Fibroblast of pulmonary artery (primary cell): ENCODE data around the gene MALSU1.

Experiments used
- DNase-seq: peaks from one replicate; pipeline ENCODE4 v3.0.0-alpha.2; 2010; ENCODE audit warnings: low read depth
- H3K4me3 ChIP-seq: replicated peaks from 2 replicates; pipeline ENCODE4 v1.5.1; 2011; ENCODE audit warnings: low read depth, mild to moderate bottlenecking, control low read depth, low read length, moderate library complexity
- TF ChIP-seq, protein P1 (sequence below): IDR thresholded peaks from 2 replicates; pipeline ENCODE4 v1.5.1; 2011; ENCODE audit warnings: mild to moderate bottlenecking, control low read depth, low read length, inconsistent platforms; ENCODE audit errors: missing control alignments

MALSU1 gene

DNA sequence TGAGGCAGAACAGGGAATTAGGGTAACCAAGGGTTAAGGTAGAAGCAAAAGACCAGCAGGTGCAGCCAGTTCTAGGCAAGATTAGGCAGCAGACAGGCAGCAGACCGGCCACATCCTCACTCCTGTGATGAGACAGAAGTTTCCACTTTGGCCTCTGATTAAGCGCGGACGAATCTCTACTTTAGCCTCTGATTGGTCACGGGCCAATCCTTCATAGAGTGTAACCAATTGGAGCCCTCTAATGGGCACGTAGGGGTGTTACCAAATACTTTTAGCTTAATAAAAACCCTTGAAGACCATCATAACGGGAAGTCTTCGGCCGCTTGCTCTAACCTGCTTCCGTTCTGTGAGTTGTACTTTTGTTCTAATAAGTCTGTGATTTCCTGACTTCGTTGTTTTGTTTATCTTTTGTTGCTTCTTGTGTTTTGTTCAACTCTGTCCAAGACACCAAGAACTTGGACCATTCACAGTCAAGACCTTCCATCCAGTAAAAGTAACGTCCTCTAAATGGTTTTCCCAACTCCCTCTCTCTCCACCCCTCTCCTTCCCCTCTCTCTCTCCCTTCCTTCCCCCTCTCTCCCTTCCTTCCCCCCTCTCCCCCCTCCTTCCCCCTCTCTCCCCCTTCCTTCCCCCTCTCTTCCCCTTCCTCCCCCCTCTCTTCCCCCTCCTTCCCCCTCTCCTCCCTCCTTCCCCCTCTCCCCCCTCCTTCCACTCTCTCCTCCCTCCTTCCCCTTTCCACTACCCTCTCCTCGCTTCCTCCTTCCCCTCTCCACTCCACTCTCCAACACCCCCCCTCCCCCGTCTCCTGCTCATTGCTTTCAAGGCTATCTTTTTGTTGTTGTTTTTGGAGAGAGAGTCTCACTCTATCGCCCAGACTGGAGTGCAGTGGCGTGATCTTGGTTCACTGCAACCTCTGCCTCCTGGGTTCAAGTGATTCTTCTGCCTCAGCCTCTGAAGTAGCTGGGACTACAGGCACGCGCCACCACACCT, 13.2 kb upstream of the MALSU1 start:
- H3K4me3 ChIP-seq = no peak overlapping the region
- TF ChIP-seq, protein P1, sequence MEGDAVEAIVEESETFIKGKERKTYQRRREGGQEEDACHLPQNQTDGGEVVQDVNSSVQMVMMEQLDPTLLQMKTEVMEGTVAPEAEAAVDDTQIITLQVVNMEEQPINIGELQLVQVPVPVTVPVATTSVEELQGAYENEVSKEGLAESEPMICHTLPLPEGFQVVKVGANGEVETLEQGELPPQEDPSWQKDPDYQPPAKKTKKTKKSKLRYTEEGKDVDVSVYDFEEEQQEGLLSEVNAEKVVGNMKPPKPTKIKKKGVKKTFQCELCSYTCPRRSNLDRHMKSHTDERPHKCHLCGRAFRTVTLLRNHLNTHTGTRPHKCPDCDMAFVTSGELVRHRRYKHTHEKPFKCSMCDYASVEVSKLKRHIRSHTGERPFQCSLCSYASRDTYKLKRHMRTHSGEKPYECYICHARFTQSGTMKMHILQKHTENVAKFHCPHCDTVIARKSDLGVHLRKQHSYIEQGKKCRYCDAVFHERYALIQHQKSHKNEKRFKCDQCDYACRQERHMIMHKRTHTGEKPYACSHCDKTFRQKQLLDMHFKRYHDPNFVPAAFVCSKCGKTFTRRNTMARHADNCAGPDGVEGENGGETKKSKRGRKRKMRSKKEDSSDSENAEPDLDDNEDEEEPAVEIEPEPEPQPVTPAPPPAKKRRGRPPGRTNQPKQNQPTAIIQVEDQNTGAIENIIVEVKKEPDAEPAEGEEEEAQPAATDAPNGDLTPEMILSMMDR = no peak
- no peak for DNase-seq

DNA sequence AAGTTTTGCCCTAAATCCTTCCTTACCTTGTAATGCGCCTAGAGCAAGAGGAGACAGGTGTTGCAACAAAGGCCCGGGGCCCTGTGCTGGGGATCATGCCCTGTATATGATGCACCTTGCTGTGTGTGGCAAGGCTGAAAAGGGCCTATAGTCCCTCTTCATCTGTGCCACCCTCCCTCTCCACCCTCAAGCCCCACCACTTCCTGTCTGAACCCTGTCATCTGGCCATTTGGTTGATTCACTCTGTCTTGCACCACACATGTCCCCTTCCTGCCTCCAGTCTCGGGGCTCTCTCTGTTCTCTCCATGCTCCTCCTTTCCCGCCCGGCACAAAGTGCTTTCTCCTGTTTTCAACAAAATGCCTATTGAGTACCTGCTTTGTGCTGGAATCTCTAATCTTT, 11.5 kb upstream of the MALSU1 start:
- TF ChIP-seq, protein P1 = no peak
- H3K4me3 ChIP-seq = no peak overlapping the region
- no peak for DNase-seq

DNA sequence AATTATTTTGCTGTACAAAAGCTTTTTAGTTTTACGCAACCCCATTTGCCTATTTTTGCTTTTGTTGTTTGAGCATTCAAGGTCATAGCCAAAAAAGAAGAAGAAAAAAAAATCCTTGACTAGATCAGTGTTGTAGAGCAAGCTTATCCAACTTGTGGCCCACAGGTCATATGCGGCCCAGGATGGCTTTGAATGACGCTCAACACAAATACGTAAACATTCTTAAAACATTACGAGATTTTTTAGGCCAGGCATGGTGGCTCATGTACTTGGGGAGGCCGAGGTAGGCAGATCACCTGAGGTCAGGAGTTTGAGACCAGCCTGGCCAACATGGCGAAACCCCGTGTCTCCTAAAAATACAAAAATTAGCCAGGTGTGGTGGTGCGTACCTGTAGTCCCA, 8.1 kb upstream of the MALSU1 start:
- TF ChIP-seq, protein P1 = no peak
- H3K4me3 ChIP-seq = no peak overlapping the region
- DNase-seq = no peak

DNA sequence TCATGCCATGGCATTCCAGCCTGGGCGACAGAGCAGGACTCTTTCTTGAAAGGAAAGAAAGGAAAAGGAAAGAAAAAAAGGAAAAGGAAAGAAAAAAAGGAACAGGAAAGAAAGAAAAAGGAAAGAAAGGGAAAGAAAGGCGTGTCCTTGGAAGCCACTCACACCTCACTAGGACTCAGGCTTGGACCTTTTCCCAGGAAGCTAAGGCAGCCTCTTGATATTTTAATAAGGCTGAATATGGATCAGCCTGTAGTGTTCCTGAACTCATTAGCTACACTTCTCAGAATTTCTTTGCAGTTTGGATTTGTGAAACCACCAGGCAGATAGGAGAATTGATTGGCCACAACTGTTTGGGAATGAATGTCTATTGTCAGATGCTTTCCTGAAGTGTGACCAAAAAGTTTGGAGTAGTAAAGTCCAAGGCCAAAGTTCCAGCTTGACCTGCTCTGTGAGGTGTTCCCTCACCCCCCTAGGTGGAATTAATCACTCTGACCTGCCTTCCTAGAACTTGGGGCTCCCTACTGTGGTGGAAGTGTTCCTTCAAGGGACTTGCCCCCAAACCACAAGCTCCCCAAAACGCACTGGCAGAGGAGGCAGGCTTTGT, 7.1 kb upstream of the MALSU1 start:
- no peak for DNase-seq
- TF ChIP-seq, protein P1 = no peak
- H3K4me3 ChIP-seq = no peak overlapping the region

DNA sequence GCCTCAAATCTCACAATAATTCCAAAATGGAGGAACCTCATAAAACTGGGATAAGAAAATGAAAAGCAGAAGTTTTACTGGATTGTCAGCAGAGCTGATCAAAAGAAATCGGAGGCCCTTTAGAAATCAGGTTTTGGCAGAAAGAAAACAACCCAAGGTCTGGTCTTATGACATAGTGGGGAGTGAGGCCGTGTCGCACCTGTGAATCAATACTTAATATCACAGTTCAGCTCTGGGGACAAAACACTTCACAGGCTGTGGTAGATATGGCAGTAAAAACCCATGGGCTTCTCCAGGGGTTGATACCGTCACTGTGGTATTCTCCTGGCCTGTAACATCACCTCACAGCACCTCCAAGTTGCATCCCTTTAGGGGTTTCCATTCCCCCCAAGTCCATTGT, 6.5 kb upstream of the MALSU1 start:
- no peak overlapping the region for H3K4me3 ChIP-seq
- no peak for DNase-seq
- TF ChIP-seq, protein P1 = no peak

DNA sequence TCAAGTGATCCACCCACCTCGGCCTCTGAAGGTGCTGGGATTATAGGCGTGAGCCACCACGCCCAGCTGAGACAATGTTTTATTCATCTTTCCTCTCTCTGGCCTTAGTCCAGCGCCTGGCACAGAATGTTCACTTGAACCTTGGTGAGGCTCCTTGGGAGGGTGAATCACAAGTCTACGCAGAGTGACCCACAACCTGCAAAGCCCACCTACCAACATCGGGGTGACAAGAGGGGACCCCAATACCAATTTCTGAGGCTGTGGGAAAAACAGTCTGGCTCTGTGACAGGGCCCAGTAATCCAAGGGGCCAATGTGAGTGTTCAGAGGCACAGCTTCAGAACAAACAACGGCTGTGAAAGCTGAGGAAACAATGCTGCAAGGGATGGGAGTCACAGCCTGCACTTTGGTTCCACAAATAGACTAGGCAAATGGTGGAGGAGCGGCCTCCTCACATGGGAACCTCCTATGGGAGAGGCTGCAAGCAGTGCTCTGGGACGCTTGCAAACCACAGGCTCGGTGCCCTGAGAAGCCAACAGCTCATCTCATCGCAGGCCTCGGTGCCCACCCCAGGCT, 5.6 kb upstream of the MALSU1 start:
- H3K4me3 ChIP-seq = no peak overlapping the region
- DNase-seq = no peak
- TF ChIP-seq, protein P1 = no peak
